HepG2 (cell line): ENCODE results near the gene HHEX. TPM values are rescaled to one million over a fixed set of nuclear protein-coding genes. Genes with fewer than 3 reads are reported as not detected.
A peak's percentile ranks its signal among the peaks of the same experiment; 100 is the strongest.

Source experiments
- ATM ChIP-seq: fragments of 450-650 bp; IDR thresholded peaks from 2 replicates; pipeline ENCODE4 v1.7.1; 2017; ENCODE audit warnings: mild to moderate bottlenecking, borderline replicate concordance
- CREB1 ChIP-seq, 2 experiments: fragments of 450-650 bp in 1 of 2; IDR thresholded peaks; 2 replicates each; pipeline ENCODE4 v1.6.1; 2016 to 2017; ENCODE audit warnings: control low read depth in 1 of 2, mild to moderate bottlenecking in 1 of 2, missing compliant biosample characterization in 1 of 2, missing genetic modification characterization in 1 of 2
- EHMT2 ChIP-seq: fragments of 200-600 bp; sonication (generic); IDR thresholded peaks from 2 replicates; pipeline ENCODE4 v1.7.0; 2017; ENCODE audit warnings: antibody characterized with exemption, low read depth, low read length, borderline replicate concordance
- ERF ChIP-seq: IDR thresholded peaks from 2 replicates; pipeline ENCODE4 v1.6.1; 2018; ENCODE audit warnings: missing biosample characterization, missing genetic modification reagents
- FIP1L1 ChIP-seq: fragments of 200-400 bp; formaldehyde crosslinking; IDR thresholded peaks from 2 replicates; pipeline ENCODE4 v1.6.1; 2018; ENCODE audit warnings: low read depth, mild to moderate bottlenecking, low read length, moderate library complexity, borderline replicate concordance; ENCODE audit not compliant: insufficient read depth
- GABPA ChIP-seq, 2 experiments: IDR thresholded peaks; 2 replicates each; pipeline ENCODE4 v1.6.1; 2011 to 2016; ENCODE audit warnings: low read depth in 2 of 2, low read length in 1 of 2, missing biosample characterization in 1 of 2, missing genetic modification characterization in 1 of 2
- GRHL1 ChIP-seq: sonication (generic); formaldehyde crosslinking; conservative IDR thresholded peaks from 2 replicates; pipeline ENCODE4 v1.8.0; 2022; ENCODE audit warnings: missing genetic modification reagents
- IRF1 ChIP-seq: sonication (generic); formaldehyde crosslinking; IDR thresholded peaks from 2 replicates; pipeline ENCODE4 v1.4.0; 2020; ENCODE audit warnings: low read depth, mild to moderate bottlenecking, missing genetic modification reagents
- KAT7 ChIP-seq: IDR thresholded peaks from 2 replicates; pipeline ENCODE4 v1.6.1; 2018; ENCODE audit warnings: borderline replicate concordance, missing compliant biosample characterization
- KDM1A ChIP-seq: IDR thresholded peaks from 2 replicates; pipeline ENCODE4 v1.6.1; 2016; ENCODE audit warnings: missing compliant biosample characterization
- MYC ChIP-seq: sonication (generic); formaldehyde crosslinking; IDR thresholded peaks from 2 replicates; pipeline ENCODE4 v1.9.0; 2021; ENCODE audit warnings: missing genetic modification reagents, borderline replicate concordance
- RELA ChIP-seq: sonication (generic); formaldehyde crosslinking; IDR thresholded peaks from 2 replicates; pipeline ENCODE4 v1.4.0; 2020; ENCODE audit warnings: missing genetic modification reagents
- SAFB2 ChIP-seq: sonication (generic); formaldehyde crosslinking; IDR thresholded peaks from 2 replicates; pipeline ENCODE4 v1.5.1; 2020; ENCODE audit warnings: missing genetic modification reagents, low read depth, mild to moderate bottlenecking, borderline replicate concordance
- SATB2 ChIP-seq: sonication (generic); formaldehyde crosslinking; IDR thresholded peaks from 2 replicates; pipeline ENCODE4 v1.5.0; 2020; ENCODE audit warnings: missing genetic modification reagents
- SRY ChIP-seq: sonication (generic); formaldehyde crosslinking; IDR thresholded peaks from 2 replicates; pipeline ENCODE4 v1.8.0; 2022; ENCODE audit warnings: mild to moderate bottlenecking, missing genetic modification reagents
- TARDBP ChIP-seq: sonication (generic); formaldehyde crosslinking; IDR thresholded peaks from 2 replicates; pipeline ENCODE4 v1.8.0; 2022; ENCODE audit warnings: mild to moderate bottlenecking, missing genetic modification reagents
- TSC22D2 ChIP-seq: sonication (generic); formaldehyde crosslinking; IDR thresholded peaks from 2 replicates; pipeline ENCODE4 v1.5.1; 2020; ENCODE audit warnings: missing genetic modification reagents, mild to moderate bottlenecking, borderline replicate concordance
- ZMYM3 ChIP-seq: sonication (generic); formaldehyde crosslinking; IDR thresholded peaks from 2 replicates; pipeline ENCODE4 v1.5.1; 2020; ENCODE audit warnings: mild to moderate bottlenecking, missing genetic modification reagents
- ZNF160 ChIP-seq: sonication (generic); formaldehyde crosslinking; IDR thresholded peaks from 2 replicates; pipeline ENCODE4 v1.8.0; 2022; ENCODE audit warnings: mild to moderate bottlenecking, inconsistent platforms, missing genetic modification reagents
- ZNF256 ChIP-seq: sonication (generic); formaldehyde crosslinking; conservative IDR thresholded peaks from 2 replicates; pipeline ENCODE4 v1.4.0; 2020; ENCODE audit warnings: missing genetic modification reagents
- ZNF530 ChIP-seq: sonication (generic); formaldehyde crosslinking; IDR thresholded peaks from 2 replicates; pipeline ENCODE4 v1.5.0; 2020; ENCODE audit warnings: low read depth, mild to moderate bottlenecking, missing genetic modification reagents
- ZNF576 ChIP-seq: sonication (generic); formaldehyde crosslinking; IDR thresholded peaks from 2 replicates; pipeline ENCODE4 v1.4.0; 2020; ENCODE audit warnings: mild to moderate bottlenecking, missing genetic modification reagents
- ZNF720 ChIP-seq: sonication (generic); formaldehyde crosslinking; IDR thresholded peaks from 2 replicates; pipeline ENCODE4 v1.4.0; 2020; ENCODE audit warnings: missing genetic modification reagents
- ZNF766 ChIP-seq: sonication (generic); formaldehyde crosslinking; IDR thresholded peaks from 2 replicates; pipeline ENCODE4 v1.5.0; 2020; ENCODE audit warnings: missing genetic modification reagents, borderline replicate concordance
- ZNF839 ChIP-seq: sonication (generic); formaldehyde crosslinking; IDR thresholded peaks from 2 replicates; pipeline ENCODE4 v1.4.0; 2020; ENCODE audit warnings: missing genetic modification reagents, mild to moderate bottlenecking, borderline replicate concordance
- ZSCAN31 ChIP-seq: sonication (generic); formaldehyde crosslinking; IDR thresholded peaks from 2 replicates; pipeline ENCODE4 v1.5.0; 2020; ENCODE audit warnings: low read depth, mild to moderate bottlenecking, missing genetic modification reagents
- polyA plus RNA-seq, 8 experiments: library from polyadenylated mRNA; depleted of rRNA in 3 of 8; stranded (reverse) in 7 of 8; unstranded in 1 of 8; fragments of >200 nt; fragmentation: Illumina TruSeq in 4 of 8; extraction: Trizol in 4 of 8; gene quantifications; 2 replicates each; pipeline versions ENCODE4 v1.2.1 to v1.2.3, GENCODE V29; 2011 to 2016; ENCODE audit warnings: low read depth in 4 of 8, missing spikeins in 1 of 8, mixed read lengths in 1 of 8; ENCODE audit not compliant: insufficient read depth in 1 of 8
- total RNA-seq, 5 experiments: library from RNA; depleted of rRNA; stranded (reverse); fragments of >200 nt; fragmentation: Illumina TruSeq; extraction: Trizol; gene quantifications; 2 replicates each; pipeline ENCODE4 v1.2.3, GENCODE V29; 2016; ENCODE audit warnings: low read depth in 1 of 5
- TF ChIP-seq, protein P1 (sequence below): sonication (generic); formaldehyde crosslinking; conservative IDR thresholded peaks from 2 replicates; pipeline ENCODE4 v1.4.0; 2020; ENCODE audit warnings: missing genetic modification reagents

Gene HHEX
- total and polyA plus RNA-seq, 2 of the 13 experiments (the other 11 are each of a cell fraction or from before 2014, with no cell fraction given): 44.5 to 48.7 TPM

DNA sequence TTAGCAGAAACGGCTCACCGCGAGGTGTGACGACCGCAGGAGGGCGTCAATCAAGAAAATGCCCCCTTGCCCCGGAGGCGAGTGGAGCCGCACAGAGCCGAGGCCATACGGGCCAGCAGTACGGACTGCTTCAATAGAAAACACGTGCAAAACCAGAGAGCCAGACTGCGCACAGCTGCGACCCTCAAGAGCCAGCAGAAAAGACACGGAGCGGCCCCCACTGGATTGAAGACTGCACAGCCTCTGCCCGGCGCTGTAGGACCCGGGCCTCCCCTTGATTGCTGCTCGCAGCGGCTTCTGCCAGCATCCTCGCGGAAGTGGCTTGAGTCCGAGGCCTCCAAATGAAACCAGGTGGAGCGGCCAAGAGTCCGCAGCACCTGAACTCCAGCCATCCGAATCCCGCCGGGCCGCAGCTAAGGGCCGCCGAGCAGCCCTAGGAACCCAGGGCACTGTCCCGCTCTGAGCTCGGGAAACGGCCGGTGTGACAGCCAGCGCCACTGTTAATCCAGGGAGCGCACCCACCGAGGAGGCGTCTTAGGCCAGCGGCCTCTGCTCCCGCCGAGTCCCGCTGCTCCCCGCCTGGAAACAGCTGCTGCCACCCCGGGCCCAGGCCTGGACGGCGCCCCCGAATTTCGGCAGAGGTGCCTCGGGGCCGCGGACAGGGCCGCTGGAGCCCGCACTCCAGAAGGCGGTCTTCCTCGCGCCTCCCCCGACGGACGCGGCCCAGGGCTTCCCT, 660 bp upstream of the HHEX start (continued):
- TF ChIP-seq ZSCAN31 (CRISPR knock-in tag): no peak; the same call in 1 of the 2 replicates
- TF ChIP-seq ZNF530 (CRISPR knock-in tag): no peak
- no peak for TF ChIP-seq TARDBP
- no peak for TF ChIP-seq ZNF839 (CRISPR knock-in tag)
- TF ChIP-seq ZNF720 (CRISPR knock-in tag): no peak
- no peak for TF ChIP-seq GRHL1 (CRISPR knock-in tag)
- TF ChIP-seq RELA (CRISPR knock-in tag): no peak
- no peak for TF ChIP-seq CREB1 (IDR thresholded peaks at IDR 0.05)
- no peak for TF ChIP-seq CREB1 (CRISPR knock-in tag; IDR thresholded peaks at IDR 0.05)
- TF ChIP-seq ERF (CRISPR knock-in tag): no peak
- no peak for TF ChIP-seq GABPA (IDR thresholded peaks at IDR 0.05; ENCODE audit: low read depth, low read length)
- TF ChIP-seq GABPA (CRISPR knock-in tag; IDR thresholded peaks at IDR 0.05; ENCODE audit: low read depth): no peak
- no peak for TF ChIP-seq IRF1 (CRISPR knock-in tag)
- no peak for TF ChIP-seq ZNF160
- TF ChIP-seq KAT7: no peak; the same call in 1 of the 2 replicates
- no peak for TF ChIP-seq ZNF576 (CRISPR knock-in tag)
- no peak for TF ChIP-seq FIP1L1
- TF ChIP-seq, protein P1, sequence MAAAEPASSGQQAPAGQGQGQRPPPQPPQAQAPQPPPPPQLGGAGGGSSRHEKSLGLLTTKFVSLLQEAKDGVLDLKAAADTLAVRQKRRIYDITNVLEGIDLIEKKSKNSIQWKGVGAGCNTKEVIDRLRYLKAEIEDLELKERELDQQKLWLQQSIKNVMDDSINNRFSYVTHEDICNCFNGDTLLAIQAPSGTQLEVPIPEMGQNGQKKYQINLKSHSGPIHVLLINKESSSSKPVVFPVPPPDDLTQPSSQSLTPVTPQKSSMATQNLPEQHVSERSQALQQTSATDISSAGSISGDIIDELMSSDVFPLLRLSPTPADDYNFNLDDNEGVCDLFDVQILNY: no peak
- TF ChIP-seq EHMT2: no peak
- no peak for TF ChIP-seq ATM
- TF ChIP-seq ZNF256 (CRISPR knock-in tag): no peak
- TF ChIP-seq SRY (CRISPR knock-in tag): no peak; the same call in 1 of the 2 replicates
- TF ChIP-seq SAFB2 (CRISPR knock-in tag): no peak; the same call in 1 of the 2 replicates
- TF ChIP-seq SATB2 (CRISPR knock-in tag): no peak
- peak; percentile 64; the same call in 1 of the 2 replicates for TF ChIP-seq ZNF766 (CRISPR knock-in tag)
- 0 out of 2 replicates have a peak, but pooled peaks have one; percentile 5 for TF ChIP-seq KDM1A (CRISPR knock-in tag)
- TF ChIP-seq TSC22D2 (CRISPR knock-in tag): no peak
- peak; percentile 58; the same call in 1 of the 2 replicates for TF ChIP-seq ZMYM3
- TF ChIP-seq MYC (CRISPR knock-in tag): peak; percentile 64
